ENCODE data around the gene RNF220. TPM values are rescaled to one million over a fixed set of nuclear protein-coding genes. Genes with fewer than 3 reads are reported as not detected.

RNF220 gene
- total RNA-seq, 2 experiments from 2014 or later: 72.3 to 78.3 TPM

- H3K27me3 Mint-ChIP-seq: no peaks in the 10 kb centered on the region
- no peak overlapping the region for H3K4me3 Mint-ChIP-seq
- no peaks in the 10 kb centered on the region for H3K4me1 Mint-ChIP-seq
- no peaks in the 10 kb centered on the region for H3K9me3 Mint-ChIP-seq (ENCODE audit: low read depth)
- intact Hi-C loops (cut with DNase I, micrococcal nuclease): no loop called here
- no peak overlapping the region for H3K27ac Mint-ChIP-seq
- POLR2A ChIA-PET: no interaction called here
- no peaks in the 10 kb centered on the region for H3K36me3 Mint-ChIP-seq (ENCODE audit: low read depth)
- DNase-seq (no peak), ATAC-seq (no peak)
- CTCF ChIA-PET: interaction anchor here (1.5 kb wide), 1 partner anchor 225 kb away, joined by 4 read pairs; no protein-coding TSS in a partner anchor
These were observed 197.9 kb downstream of the RNF220 start for GRCh38 chr1:44602634-44603628.

GRCh38 chr1:44603718-44604117 lies 198.7 kb downstream of the RNF220 start:
- ChIA-PET CTCF (interaction anchor here (1.4 kb wide), 1 partner anchor 48 kb away, joined by 6 read pairs; no protein-coding TSS in a partner anchor), POLR2A (no interaction called here)
- no peak overlapping the region for H3K4me3 Mint-ChIP-seq
- intact Hi-C loops (cut with DNase I, micrococcal nuclease): no loop called here
- no peak overlapping the region for H3K27ac Mint-ChIP-seq
- no peak for DNase-seq
- ATAC-seq: no peak
- no peaks in the 10 kb centered on the region for H3K4me1 Mint-ChIP-seq
- H3K36me3 Mint-ChIP-seq (ENCODE audit: low read depth): no peaks in the 10 kb centered on the region
- no peaks in the 10 kb centered on the region for H3K9me3 Mint-ChIP-seq (ENCODE audit: low read depth)
- H3K27me3 Mint-ChIP-seq: no peaks in the 10 kb centered on the region

GRCh38 chr1:44604157-44604955 lies 199.3 kb downstream of the RNF220 start:
- DNase-seq: no peak
- no peak overlapping the region for H3K27ac Mint-ChIP-seq
- H3K9me3 Mint-ChIP-seq (ENCODE audit: low read depth): no peaks in the 10 kb centered on the region
- ATAC-seq: no peak
- CTCF ChIA-PET: interaction anchor here (0.5 to 1.4 kb wide), 4 partner anchors 11 to 552 kb away, joined by 3 to 6 read pairs (median 3); no protein-coding TSS in a partner anchor
- POLR2A ChIA-PET: no interaction called here
- no peaks in the 10 kb centered on the region for H3K4me1 Mint-ChIP-seq
- no peaks in the 10 kb centered on the region for H3K36me3 Mint-ChIP-seq (ENCODE audit: low read depth)
- H3K4me3 Mint-ChIP-seq: no peak overlapping the region
- intact Hi-C loops (cut with DNase I, micrococcal nuclease): no loop called here
- no peaks in the 10 kb centered on the region for H3K27me3 Mint-ChIP-seq

GRCh38 chr1:44605914-44606615 lies 201.0 kb downstream of the RNF220 start:
- intact Hi-C loops (cut with DNase I, micrococcal nuclease): no loop called here
- H3K27ac Mint-ChIP-seq: no peak overlapping the region
- no peaks in the 10 kb centered on the region for H3K27me3 Mint-ChIP-seq
- DNase-seq: no peak
- no peaks in the 10 kb centered on the region for H3K4me1 Mint-ChIP-seq
- CTCF ChIA-PET: no interaction called here
- no peaks in the 10 kb centered on the region for H3K36me3 Mint-ChIP-seq (ENCODE audit: low read depth)
- no peaks in the 10 kb centered on the region for H3K9me3 Mint-ChIP-seq (ENCODE audit: low read depth)
- H3K4me3 Mint-ChIP-seq: no peak overlapping the region
- POLR2A ChIA-PET: interaction anchor here (0.5 kb wide), 1 partner anchor 223 kb away, joined by 4 read pairs; no protein-coding TSS in a partner anchor
- ATAC-seq: no peak

- intact Hi-C loops (cut with DNase I, micrococcal nuclease): no loop called here
- no peak overlapping the region for H3K4me3 Mint-ChIP-seq
- ChIA-PET CTCF (no interaction called here), POLR2A (interaction anchor here (0.5 kb wide), 1 partner anchor 224 kb away, joined by 4 read pairs; no protein-coding TSS in a partner anchor)
- H3K9me3 Mint-ChIP-seq (ENCODE audit: low read depth): no peaks in the 10 kb centered on the region
- ATAC-seq (no peak), DNase-seq (no peak)
- no peak overlapping the region for H3K27ac Mint-ChIP-seq
- H3K36me3 Mint-ChIP-seq (ENCODE audit: low read depth): no peaks in the 10 kb centered on the region
- no peaks in the 10 kb centered on the region for H3K4me1 Mint-ChIP-seq
- no peaks in the 10 kb centered on the region for H3K27me3 Mint-ChIP-seq
These were observed 201.7 kb downstream of the RNF220 start for GRCh38 chr1:44606701-44607281.

- CTCF ChIA-PET: interaction anchor here (0.6 to 2.9 kb wide), 9 partner anchors 9 to 326 kb away, joined by 3 to 23 read pairs (median 3); no protein-coding TSS in a partner anchor
- Mint-ChIP-seq H3K4me3 (no peak overlapping the region), H3K4me1 (no peaks in the 10 kb centered on the region), H3K27ac (no peak overlapping the region), H3K9me3 (ENCODE audit: low read depth) (no peaks in the 10 kb centered on the region), H3K27me3 (no peaks in the 10 kb centered on the region), H3K36me3 (ENCODE audit: low read depth) (no peaks in the 10 kb centered on the region)
- DNase-seq (peak; percentile 16), ATAC-seq (no peak)
- POLR2A ChIA-PET: no interaction called here
- intact Hi-C loops (cut with DNase I, micrococcal nuclease): loop anchor here in 1 of 2 experiments (2.0 kb wide), 1 partner anchor 45 kb away; no protein-coding TSS in a partner anchor
These were observed 203.1 kb downstream of the RNF220 start for GRCh38 chr1:44608141-44608540.

GRCh38 chr1:44609412-44609767 lies 204.3 kb downstream of the RNF220 start:
- no peaks in the 10 kb centered on the region for H3K4me1 Mint-ChIP-seq
- no peak for ATAC-seq

GRCh38 chr1:44609768-44610526 lies 204.9 kb downstream of the RNF220 start:
- no peaks in the 10 kb centered on the region for H3K36me3 Mint-ChIP-seq (ENCODE audit: low read depth)
- ATAC-seq: no peak
- H3K9me3 Mint-ChIP-seq (ENCODE audit: low read depth): no peaks in the 10 kb centered on the region
- intact Hi-C loops (cut with DNase I, micrococcal nuclease): loop anchor here (1.0 to 2.0 kb wide), 2 partner anchors 43 kb away; no protein-coding TSS in a partner anchor
- H3K4me3 Mint-ChIP-seq: no peak overlapping the region
- H3K27me3 Mint-ChIP-seq: no peaks in the 10 kb centered on the region
- H3K27ac Mint-ChIP-seq: no peak overlapping the region
- no peaks in the 10 kb centered on the region for H3K4me1 Mint-ChIP-seq
- ChIA-PET CTCF (interaction anchor here (0.6 to 2.9 kb wide), 7 partner anchors 11 to 1334 kb away, joined by 3 to 23 read pairs (median 3); partner anchors contain the start of gene KLF18), POLR2A (no interaction called here)
- no peak for DNase-seq

More at GRCh38 chr1:44609412-44609767, 204.3 kb downstream of the RNF220 start:
- Mint-ChIP-seq H3K9me3 (ENCODE audit: low read depth) (no peaks in the 10 kb centered on the region), H3K27ac (no peak overlapping the region), H3K36me3 (ENCODE audit: low read depth) (no peaks in the 10 kb centered on the region), H3K27me3 (no peaks in the 10 kb centered on the region), H3K4me3 (no peak overlapping the region)
- ChIA-PET CTCF (interaction anchor here (0.6 to 2.9 kb wide), 6 partner anchors 10 to 1334 kb away, joined by 3 to 23 read pairs (median 3); partner anchors contain the start of gene KLF18), POLR2A (interaction anchor here (0.6 kb wide), 1 partner anchor 180 kb away, joined by 4 read pairs; no protein-coding TSS in a partner anchor)
- peak; percentile 57 for DNase-seq
- intact Hi-C loops (cut with DNase I, micrococcal nuclease): loop anchor here (1.0 to 2.0 kb wide), 2 partner anchors 43 to 44 kb away; no protein-coding TSS in a partner anchor

- DNase-seq (no peak), ATAC-seq (no peak)
- no peaks in the 10 kb centered on the region for H3K27me3 Mint-ChIP-seq
- H3K4me3 Mint-ChIP-seq: no peak overlapping the region
- H3K27ac Mint-ChIP-seq: no peak overlapping the region
- CTCF ChIA-PET: interaction anchor here (0.9 to 1.8 kb wide), 3 partner anchors 16 to 232 kb away, joined by 3 to 10 read pairs (median 3); no protein-coding TSS in a partner anchor
- POLR2A ChIA-PET: interaction anchor here (0.6 kb wide), 1 partner anchor 208 kb away, joined by 6 read pairs; no protein-coding TSS in a partner anchor
- no peaks in the 10 kb centered on the region for H3K4me1 Mint-ChIP-seq
- intact Hi-C loops (cut with DNase I, micrococcal nuclease): no loop called here
- no peaks in the 10 kb centered on the region for H3K36me3 Mint-ChIP-seq (ENCODE audit: low read depth)
- no peaks in the 10 kb centered on the region for H3K9me3 Mint-ChIP-seq (ENCODE audit: low read depth)
These were observed 205.6 kb downstream of the RNF220 start for GRCh38 chr1:44610527-44611148.

All from activated CD4-positive, alpha-beta T cell treated with anti-CD3 and anti-CD28 coated beads for 36 hours (primary cell).